Breast epithelium (tissue), 3 donors: ENCODE measurements around the gene MARCHF3.

Experiments used
- POLR2A ChIP-seq: fragments of 450-650 bp; IDR thresholded peaks from one replicate; pipeline ENCODE4 v1.6.1; 2016; ENCODE audit warnings: antibody characterized with exemption, mild to moderate bottlenecking, moderate library complexity
- POLR2AphosphoS5 ChIP-seq, 3 donors: sonication (generic); formaldehyde crosslinking; IDR thresholded peaks; one replicate each; pipeline ENCODE4 v1.6.1; 2017; ENCODE audit warnings: antibody characterized with exemption in 3 of 3
- TF ChIP-seq, protein P1 (sequence below), 3 donors: fragments of 450-650 bp; IDR thresholded peaks; one replicate each; pipeline ENCODE4 v1.5.1; 2016 to 2017; ENCODE audit warnings: antibody characterized with exemption in 3 of 3, mild to moderate bottlenecking in 3 of 3, moderate library complexity in 3 of 3

DNA sequence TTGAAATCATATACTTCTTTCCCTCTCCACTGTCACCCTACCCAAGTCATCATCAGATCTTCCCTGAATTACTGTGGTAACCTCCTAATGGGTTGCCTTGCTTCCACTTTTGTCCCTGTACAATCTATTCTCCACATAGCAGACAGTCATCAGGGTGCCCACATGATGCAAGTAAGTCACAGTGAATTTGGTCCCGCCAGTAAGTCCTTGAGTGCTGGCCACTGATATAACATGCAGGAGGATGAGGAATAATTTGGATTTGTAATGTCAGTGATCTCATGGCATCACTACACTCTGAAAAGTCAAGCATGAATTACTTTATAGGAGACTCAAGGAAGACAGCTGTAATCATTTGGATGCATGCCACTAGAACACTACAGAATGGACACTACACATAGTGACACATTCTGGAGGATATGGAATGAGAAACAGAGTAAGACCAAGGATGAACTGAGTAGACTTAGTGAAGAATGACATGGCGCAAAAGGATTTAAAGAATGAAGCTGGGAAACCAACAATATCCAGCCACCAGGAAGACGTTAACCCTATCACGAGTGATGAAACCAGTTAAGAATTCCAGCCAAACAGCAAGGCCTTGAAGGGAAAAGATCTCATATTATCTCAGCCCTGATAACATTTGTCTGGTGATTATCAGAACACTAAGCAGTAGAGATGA is 28.6 kb downstream of the MARCHF3 start:
- TF ChIP-seq POLR2A, result no peak
- TF ChIP-seq, protein P1, sequence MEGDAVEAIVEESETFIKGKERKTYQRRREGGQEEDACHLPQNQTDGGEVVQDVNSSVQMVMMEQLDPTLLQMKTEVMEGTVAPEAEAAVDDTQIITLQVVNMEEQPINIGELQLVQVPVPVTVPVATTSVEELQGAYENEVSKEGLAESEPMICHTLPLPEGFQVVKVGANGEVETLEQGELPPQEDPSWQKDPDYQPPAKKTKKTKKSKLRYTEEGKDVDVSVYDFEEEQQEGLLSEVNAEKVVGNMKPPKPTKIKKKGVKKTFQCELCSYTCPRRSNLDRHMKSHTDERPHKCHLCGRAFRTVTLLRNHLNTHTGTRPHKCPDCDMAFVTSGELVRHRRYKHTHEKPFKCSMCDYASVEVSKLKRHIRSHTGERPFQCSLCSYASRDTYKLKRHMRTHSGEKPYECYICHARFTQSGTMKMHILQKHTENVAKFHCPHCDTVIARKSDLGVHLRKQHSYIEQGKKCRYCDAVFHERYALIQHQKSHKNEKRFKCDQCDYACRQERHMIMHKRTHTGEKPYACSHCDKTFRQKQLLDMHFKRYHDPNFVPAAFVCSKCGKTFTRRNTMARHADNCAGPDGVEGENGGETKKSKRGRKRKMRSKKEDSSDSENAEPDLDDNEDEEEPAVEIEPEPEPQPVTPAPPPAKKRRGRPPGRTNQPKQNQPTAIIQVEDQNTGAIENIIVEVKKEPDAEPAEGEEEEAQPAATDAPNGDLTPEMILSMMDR (IDR thresholded peaks at IDR 0.05), result no peak
- TF ChIP-seq POLR2AphosphoS5 (IDR thresholded peaks at IDR 0.05), result no peak
